Psoas muscle (tissue), 8 donors: Measurements from ENCODE around the gene TRANK1. TPM values are rescaled to one million over a fixed set of nuclear protein-coding genes. Genes with fewer than 3 reads are reported as not detected.

Source experiments
- ATAC-seq, 4 donors: fragments of 200-7000 bp; cut with Tn5 transposase; one replicate each; pipeline ENCODE4 v1.9.1; 2020; ENCODE audit warnings: moderate library complexity in 3 of 4, mild to moderate bottlenecking in 2 of 4
- DNase-seq, 2 donors: peaks; one replicate each; pipeline ENCODE4 v3.0.0-alpha.2; 2020
- H3K27ac ChIP-seq: fragments of 200-600 bp; one replicate; pipeline ENCODE4 v1.8.0; 2022
- H3K27me3 ChIP-seq, 3 donors: fragments of 200-600 bp in 1 of 3; one replicate each; pipeline versions ENCODE4 v1.6.1 to v1.8.0; 2013 to 2022; ENCODE audit warnings: low read length in 2 of 3, mild to moderate bottlenecking in 2 of 3, moderate library complexity in 1 of 3; ENCODE audit not compliant: insufficient read depth in 3 of 3
- H3K36me3 ChIP-seq, 2 donors: fragments of 200-600 bp in 1 of 2; one replicate each; pipeline versions ENCODE4 v1.6.1 to v1.8.0; 2013 to 2022; ENCODE audit warnings: low read depth in 1 of 2, mild to moderate bottlenecking in 1 of 2, moderate library complexity in 1 of 2; ENCODE audit not compliant: insufficient read depth in 1 of 2
- H3K4me1 ChIP-seq: fragments of 200-600 bp; one replicate; pipeline ENCODE4 v1.8.0; 2022
- H3K4me3 ChIP-seq: fragments of 200-600 bp; one replicate; pipeline ENCODE4 v1.8.0; 2022; ENCODE audit warnings: mild to moderate bottlenecking
- H3K9me3 ChIP-seq: fragments of 200-600 bp; one replicate; pipeline ENCODE4 v1.8.0; 2022
- WGBS, 3 donors: extraction: QIAGEN DNeasy Blood & Tissue Kit; methylation state at CpG; one replicate each; pipeline versions ENCODE4 v1.1.6 to v1.1.7; 2013; 5-methylcytosine and 5-hydroxymethylcytosine counted together
- intact Hi-C, 2 donors: fragments of 100-400 bp; cut with DNase I; formaldehyde crosslinking; loops; one replicate each; pipeline versions ENCODE4 v1.11.0 to v1.14.2; 2022
- polyA plus RNA-seq, 3 donors: library from polyadenylated mRNA; stranded (reverse); fragments of 200-250 nt; gene quantifications; one replicate each; pipeline ENCODE4 v1.2.3, GENCODE V29; 2013
- total RNA-seq, 4 donors: library from RNA; stranded (reverse); fragmentation: NEBNext Ultra II Directional in 2 of 4; extraction: Animal tissue kit (Norgen Biotek cat#: 25700) in 2 of 4; gene quantifications; one replicate each; pipeline versions ENCODE4 v1.2.1 to v1.2.4, GENCODE V29; 2021 to 2023
- TF ChIP-seq, protein P1 (sequence below): fragments of 200-600 bp; IDR thresholded peaks from one replicate; pipeline ENCODE4 v1.8.0; 2022; ENCODE audit warnings: antibody characterized with exemption
- donor health status: healthy with polysubstance abuse.
- donor health status: DM: no; HTN: no; CAD: no; lungs with moderate emphysema.
- donor health status: Bipolar disorder and iron deficiency.
- donor health status: healthy.
- donor health status: DM: yes; HTN: yes; CAD: no.
- donor health status: DM: no; HTN: no; CAD: no.
- donor health status: DM: no; HTN: no; CAD: no.
- donor health status: DM: yes; HTN: yes; CAD: no.

TRANK1 gene
- total and polyA plus RNA-seq, 7 donors, result 0.28 to 4.5 (median 0.63) TPM

DNA sequence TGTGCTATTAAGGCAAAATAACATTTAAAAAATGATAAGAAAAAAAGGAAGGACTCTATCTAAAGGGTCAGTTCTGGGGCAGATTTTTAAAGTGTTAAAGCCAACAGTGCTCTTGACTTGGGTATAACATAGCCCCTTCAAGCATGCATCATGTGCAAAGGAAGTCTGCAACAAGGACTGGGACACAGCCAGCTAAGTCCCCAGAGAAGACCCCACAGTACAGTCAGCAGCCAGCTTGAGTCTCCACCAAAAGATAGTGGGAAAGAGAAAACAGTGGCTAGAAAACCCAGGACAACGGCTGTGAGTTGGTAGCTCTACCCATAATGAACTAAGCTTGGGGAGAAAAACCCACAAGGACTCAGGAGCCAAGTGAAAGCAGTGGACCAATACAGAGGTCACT is 94.1 kb downstream of the TRANK1 start:
- H3K4me3 ChIP-seq, result no peak overlapping the region
- H3K9me3 ChIP-seq, result no peaks in the 10 kb centered on the region
- peaks cover 0 to 2% of the 10 kb centered on the region in 2 donors for H3K36me3 ChIP-seq
- no peaks in the 10 kb centered on the region for H3K4me1 ChIP-seq
- TF ChIP-seq, protein P1, sequence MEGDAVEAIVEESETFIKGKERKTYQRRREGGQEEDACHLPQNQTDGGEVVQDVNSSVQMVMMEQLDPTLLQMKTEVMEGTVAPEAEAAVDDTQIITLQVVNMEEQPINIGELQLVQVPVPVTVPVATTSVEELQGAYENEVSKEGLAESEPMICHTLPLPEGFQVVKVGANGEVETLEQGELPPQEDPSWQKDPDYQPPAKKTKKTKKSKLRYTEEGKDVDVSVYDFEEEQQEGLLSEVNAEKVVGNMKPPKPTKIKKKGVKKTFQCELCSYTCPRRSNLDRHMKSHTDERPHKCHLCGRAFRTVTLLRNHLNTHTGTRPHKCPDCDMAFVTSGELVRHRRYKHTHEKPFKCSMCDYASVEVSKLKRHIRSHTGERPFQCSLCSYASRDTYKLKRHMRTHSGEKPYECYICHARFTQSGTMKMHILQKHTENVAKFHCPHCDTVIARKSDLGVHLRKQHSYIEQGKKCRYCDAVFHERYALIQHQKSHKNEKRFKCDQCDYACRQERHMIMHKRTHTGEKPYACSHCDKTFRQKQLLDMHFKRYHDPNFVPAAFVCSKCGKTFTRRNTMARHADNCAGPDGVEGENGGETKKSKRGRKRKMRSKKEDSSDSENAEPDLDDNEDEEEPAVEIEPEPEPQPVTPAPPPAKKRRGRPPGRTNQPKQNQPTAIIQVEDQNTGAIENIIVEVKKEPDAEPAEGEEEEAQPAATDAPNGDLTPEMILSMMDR, result no peak
- H3K27me3 ChIP-seq, result no peaks in the 10 kb centered on the region
- intact Hi-C loops, result no loop called here
- DNase-seq (no peak), ATAC-seq (no peak)
- no peak overlapping the region for H3K27ac ChIP-seq
- WGBS, 3 donors, result 62 to 71% (median 63%) methylated on average over 1 of the region's 1 CpG

DNA sequence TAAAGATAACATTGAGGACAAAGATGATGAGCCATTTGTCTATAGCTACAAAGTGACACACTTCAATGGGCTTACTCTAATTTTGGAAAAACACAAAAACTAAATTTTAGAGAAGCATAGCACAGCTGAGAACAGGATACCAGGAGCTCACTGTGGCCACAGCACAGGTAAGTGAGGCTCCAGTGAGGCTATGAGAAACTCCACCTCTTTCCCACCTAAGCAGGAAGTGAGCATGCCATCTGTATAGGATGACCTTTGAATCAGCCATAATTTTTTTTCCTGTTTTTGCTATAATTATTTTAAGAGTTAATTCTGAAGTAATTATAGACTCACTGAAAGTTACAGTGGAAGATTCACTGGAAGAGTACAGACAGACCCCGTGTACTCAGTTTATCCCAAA is 98.4 kb downstream of the TRANK1 start:
- ATAC-seq, result no peak
- intact Hi-C loops, result no loop called here
- TF ChIP-seq, protein P1, result no peak
- DNase-seq, result no peak
- 93 to 96% (median 95%) methylated on average over 1 of the region's 1 CpG for WGBS, 3 donors
- Histone ChIP-seq H3K27me3 (no peaks in the 10 kb centered on the region), H3K4me3 (no peak overlapping the region), H3K4me1 (no peaks in the 10 kb centered on the region), H3K36me3 (peaks cover 0 to 2% of the 10 kb centered on the region in 2 donors), H3K9me3 (no peaks in the 10 kb centered on the region), H3K27ac (no peak overlapping the region)

DNA sequence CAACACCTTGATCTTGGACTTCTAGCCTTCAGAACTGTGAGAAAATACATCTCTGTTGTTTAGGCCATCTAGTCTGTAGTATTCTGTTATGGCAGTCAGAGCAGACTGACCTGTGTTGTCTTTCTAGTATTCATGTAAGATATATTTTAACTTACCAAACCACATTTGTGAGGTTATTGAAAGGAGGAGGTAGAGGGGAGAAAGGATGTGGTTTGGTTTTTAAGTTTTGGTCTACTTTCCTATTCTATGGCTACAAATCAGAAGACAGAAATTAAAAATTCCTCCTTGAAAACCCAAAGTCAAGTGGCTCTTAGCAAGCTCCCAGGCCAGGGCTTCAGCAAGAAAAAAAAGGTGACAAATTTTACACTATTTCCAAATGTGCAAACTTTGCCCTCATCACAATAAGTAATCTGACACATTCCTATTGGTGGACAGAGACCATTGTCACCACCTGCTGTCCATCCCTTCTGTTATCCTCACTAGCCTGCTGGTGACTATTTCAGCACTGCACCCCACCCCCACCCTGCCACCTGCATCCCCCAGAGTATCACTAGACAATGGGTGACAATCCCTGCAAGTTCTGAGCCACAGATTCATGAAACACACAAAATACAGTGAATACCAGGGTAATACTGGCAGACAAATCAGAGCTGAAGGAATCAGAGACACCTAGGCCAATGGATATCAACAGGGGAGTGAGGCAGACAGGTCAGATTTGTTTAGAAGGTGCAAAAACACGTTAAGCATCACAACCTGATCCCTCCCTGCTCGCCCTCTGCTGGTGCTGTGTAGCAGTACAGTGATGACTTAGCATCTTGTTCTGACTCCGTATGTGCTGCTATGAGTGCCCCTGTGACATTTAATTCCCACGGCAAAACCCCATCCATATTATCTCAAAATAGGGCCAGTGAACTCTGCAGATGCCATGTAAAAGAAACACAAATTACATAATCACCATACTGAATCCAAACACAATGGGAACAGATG is 101.5 kb downstream of the TRANK1 start:
- 53 to 61% (median 59%) methylated on average over 4 of the region's 4 CpGs for WGBS, 3 donors
- Histone ChIP-seq H3K4me1 (no peaks in the 10 kb centered on the region), H3K36me3 (no peaks in the 10 kb centered on the region), H3K27me3 (no peaks in the 10 kb centered on the region), H3K4me3 (no peak overlapping the region), H3K27ac (no peak overlapping the region), H3K9me3 (no peaks in the 10 kb centered on the region)
- TF ChIP-seq, protein P1, result peak; percentile 17
- ATAC-seq (no peak), DNase-seq (no peak)
- intact Hi-C loops, result no loop called here

DNA sequence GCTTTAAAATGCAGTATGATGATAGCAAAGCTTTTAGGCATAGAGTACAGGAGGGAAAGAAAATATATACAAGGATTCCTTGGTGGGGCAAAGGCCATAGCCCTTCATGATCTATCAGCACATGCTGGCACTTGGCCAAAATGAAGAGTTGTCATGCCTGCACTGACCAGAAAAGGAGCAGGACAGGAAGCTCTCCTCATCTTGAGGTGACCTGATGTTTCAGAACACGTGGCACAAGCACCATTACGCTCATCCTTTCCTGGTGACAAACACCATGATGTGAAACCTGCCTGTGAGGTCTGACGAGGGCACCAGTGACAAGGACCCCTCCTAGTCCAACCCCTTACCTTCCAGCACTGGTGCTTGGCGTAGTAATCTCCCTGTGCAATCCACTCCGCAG is 102.6 kb downstream of the TRANK1 start:
- Histone ChIP-seq H3K4me1 (no peaks in the 10 kb centered on the region), H3K36me3 (no peaks in the 10 kb centered on the region), H3K27ac (no peak overlapping the region), H3K4me3 (no peak overlapping the region), H3K27me3 (no peaks in the 10 kb centered on the region), H3K9me3 (no peaks in the 10 kb centered on the region)
- intact Hi-C loops, result no loop called here
- TF ChIP-seq, protein P1, result no peak
- 93 to 97% (median 95%) methylated on average over 5 of the region's 5 CpGs for WGBS, 3 donors
- DNase-seq (no peak), ATAC-seq (no peak)
